Activated CD4-positive, alpha-beta T cell treated with anti-CD3 and anti-CD28 coated beads, Interleukin-2, amount 50 U/mL, for 1 hour (primary cell): ENCODE measurements around the gene GPATCH2.
"Not testable (repeated sequence)": the region's sequence is repeated elsewhere in the genome, so short reads cannot be mapped to it uniquely, and the experiment has no call there.

Experiments used
- DNase-seq: peaks from one replicate; pipeline ENCODE4 v3.0.0-alpha.2; 2020

Gene GPATCH2

DNA sequence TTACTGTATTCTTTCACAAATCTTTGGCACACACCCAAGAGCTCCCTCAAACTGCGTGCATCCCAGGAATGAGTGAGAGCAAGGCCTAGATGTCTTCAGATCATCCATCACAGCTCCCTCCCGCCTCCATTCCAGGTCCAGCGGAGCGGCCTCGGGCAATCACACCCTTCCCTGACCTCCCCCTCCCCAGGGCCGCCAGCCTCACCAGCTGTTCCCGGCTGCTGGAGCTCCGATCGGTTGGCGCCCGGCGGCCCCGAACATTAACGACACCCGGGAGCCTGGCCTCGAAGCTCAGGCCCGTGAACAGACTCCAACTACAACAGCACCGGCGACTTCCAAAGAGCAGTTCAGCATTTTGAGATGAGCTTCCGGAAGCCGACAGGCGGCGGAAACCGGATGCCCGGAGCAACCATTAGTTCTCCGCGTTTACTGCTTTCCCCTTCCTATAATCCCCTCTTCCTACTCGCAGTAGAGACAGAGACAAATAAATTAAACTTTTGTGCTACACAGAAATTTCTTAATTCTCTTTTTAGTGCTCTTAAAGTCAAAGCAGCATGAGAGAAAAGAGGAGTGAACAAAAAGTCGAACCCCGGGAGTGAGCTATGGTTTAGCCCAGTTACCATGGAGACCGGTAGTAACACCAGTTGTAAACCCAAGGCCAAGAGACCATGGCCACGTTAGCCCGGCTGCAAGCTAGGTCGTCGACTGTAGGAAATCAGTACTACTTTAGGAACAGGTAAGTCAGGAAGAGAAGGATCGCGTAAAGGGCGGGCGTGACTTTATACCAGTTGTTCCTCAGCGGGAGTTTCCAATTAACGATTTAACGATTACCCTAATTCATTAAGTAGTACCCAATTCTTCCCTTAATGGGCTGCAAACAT is at the start of gene GPATCH2, which contains the start of gene SPATA17:
Gene GPATCH2, minus strand, starts transcription at position 380 of the 881 bp plus-strand sequence. Its CDS starts 119 bp downstream, at position 261.
Gene SPATA17, plus strand, starts transcription at position 634 of the 881 bp plus-strand sequence. Its CDS starts 35 bp downstream, at position 669.
- DNase-seq = peak; percentile 72

DNA sequence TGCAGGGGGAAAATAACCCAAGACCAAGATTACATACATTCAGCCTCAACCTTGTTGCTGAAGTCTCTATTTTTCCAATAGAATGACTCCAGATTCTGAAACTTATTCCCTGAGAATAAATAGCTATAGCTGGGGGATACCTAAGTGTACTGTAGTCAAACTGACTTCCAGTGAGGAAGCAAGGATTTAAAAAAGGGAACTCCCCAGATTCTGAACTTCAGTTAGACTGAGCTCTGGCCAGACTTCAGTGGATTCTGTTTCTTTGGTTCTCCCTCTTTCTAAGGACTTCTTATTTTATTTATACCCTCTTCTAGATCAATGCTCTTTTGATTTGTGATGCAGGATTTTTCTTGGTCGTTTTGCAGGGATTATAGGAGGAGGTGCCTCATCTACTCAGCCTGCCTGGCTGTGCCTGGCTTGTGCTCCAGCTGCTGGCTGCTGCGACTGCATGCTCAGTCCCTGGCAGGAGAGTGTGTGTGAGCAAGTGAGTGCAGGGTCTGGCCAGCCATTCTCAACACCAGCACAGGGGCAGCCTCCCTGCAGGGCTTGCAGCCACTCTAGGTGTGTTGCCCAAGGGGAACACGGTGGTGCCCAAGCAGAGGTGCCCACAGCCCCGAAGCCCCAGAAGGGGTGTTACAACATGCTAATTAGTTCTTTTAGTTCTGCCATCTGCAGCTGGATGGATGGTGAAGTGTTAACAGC is 43.3 kb upstream of the GPATCH2 start:
- DNase-seq = no peak

DNA sequence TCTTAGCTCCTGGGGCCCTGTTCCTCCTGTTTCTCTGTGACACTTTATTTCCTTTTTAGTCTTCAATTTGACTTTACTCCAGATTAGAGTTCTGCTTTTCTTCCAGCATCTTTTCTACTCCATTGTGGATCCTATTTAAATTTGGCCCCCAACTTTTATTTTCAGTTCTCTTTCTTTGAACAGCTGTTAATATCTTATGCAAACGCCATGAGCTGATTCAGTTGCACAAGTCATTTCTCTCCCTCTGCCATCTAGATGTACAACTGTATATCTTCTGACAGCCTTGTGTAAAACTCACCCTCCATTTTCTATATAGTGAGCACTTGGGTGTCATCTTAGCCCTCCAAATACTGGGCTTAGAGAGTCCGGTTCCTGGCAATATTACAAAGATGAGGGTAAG is 42.5 kb upstream of the GPATCH2 start:
- DNase-seq = no peak

DNA sequence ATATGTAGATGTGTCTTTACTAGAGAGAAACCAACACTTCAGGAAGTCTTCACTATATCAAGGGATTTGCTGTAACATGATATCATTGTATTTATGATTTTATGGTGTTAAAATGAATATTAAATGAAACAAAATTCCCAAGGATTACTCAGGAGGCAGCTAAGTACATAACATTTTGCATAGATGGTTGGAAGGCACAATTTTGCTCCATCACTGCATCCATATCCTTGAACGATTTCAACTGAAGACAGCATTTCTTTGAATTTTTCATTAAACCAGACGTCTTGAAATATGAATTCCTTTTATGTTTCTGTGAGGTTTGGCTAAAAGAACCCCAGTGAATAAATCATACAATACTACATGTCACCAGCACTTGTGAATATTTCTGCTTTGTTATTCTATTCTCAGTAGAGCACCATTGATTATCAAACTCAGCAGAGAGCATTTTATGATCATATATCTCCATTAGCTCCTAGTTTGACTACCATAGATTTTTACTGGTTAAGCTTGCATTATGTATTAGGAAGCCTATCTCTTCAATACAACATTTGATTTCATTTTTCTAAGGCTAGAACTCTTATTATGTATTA is 37.6 kb upstream of the GPATCH2 start:
- no peak for DNase-seq

DNA sequence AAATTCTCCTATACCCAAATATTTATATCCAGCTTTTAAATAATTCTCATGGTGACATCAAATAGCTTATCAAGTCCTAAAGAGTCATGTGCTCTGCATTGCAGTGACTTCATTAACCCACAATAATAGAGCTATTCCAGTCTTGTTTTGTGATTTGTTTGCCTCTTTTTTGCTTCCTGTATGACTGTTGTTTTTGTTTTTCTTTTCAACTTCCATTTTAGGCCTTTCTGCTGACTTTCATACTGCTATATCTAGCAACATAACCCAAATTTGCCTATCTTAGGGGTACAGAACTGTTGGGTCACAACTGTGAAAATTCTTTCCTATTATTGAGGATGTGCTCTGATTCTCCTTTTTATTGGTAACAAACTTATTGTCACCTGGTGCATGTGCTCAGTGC is 30.5 kb upstream of the GPATCH2 start:
- DNase-seq = no peak

DNA sequence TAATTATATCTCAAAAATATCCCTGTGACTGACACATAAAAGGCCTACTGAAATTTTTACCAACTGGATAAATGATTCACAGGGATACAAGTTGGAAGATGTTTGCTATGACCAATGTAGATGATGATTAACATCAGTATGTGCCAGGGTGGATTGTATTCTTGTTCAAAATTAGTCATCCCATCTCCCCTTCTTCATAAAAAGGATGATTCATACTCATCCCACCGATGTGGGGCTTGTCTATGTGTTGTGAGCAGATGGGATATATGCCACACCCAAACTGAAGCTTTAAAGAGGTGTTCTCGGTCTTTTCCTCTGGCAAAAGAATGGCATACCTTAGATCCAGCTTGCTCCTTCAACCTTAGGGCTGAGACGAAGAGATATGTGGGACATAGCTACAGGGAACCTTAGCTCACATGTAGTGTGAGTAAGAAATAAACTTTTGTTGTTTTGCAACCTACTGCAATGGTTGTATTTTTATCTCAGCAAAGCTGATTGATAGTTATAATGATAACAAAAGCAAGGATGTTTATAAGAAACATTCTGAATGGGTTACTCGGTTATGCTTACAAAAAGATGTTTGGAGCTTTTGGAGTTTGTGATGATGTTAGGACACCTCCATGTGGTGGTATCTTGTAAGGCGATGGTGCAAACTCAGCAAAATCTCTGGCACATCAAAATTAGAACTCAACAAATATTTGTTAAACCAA is 29.6 kb upstream of the GPATCH2 start:
- no peak for DNase-seq

DNA sequence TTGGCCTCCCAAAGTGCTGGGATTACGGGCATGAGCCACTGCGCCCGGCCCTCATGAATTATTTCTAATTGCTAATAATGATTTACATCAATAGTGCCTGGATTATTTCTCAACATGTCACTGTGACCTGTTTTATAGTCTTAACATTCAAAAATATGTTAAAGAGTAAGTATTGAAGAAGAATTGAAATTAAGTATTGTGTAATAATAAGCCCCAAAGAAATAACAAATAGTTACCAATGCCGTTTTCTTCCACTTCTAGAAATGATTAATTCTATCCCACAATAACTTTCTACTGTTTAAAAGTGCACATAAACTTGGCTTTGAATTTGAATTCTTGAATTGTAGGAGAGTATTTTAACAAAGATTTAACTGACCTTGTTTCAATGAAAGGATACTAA is 19.8 kb upstream of the GPATCH2 start:
- DNase-seq = no peak

DNA sequence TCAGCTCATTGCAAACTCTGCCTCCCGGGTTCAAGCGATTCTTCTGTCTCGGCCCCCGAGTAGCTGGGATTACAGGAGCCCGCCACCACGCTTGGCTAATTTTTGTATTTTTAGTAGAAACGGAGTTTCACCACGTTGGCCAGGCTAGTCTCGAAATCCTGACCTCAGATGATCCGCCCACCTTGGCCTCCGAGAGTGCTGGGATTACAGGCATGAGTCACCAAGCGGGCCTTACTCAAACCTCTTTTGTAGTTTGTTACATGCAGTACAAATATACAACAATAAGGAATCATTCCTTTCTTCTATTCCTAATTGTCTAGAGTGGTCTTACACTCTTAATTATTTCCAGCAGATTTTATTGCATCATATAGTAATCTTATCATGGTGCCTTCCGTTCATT is 16.9 kb upstream of the GPATCH2 start:
- no peak for DNase-seq

DNA sequence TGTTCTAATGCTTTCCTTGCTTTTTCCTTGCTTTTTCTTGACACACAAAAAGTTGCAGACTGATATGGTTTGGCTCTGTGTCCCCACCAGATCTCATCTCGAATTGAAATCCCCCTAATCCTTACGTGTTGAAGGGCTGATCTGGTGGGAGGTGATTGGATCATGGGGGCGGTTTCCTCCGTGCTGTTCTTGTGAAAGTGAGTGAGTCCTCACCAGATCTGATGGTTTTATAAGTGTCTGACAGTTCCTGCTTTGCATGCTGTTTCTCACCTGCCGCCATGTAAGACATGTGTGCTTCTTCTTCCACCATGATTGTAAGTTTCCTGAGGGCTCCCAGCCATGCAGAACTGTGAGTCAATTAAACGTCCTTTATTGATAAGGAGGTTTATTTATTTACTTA is 11.6 kb upstream of the GPATCH2 start:
- no peak for DNase-seq

DNA sequence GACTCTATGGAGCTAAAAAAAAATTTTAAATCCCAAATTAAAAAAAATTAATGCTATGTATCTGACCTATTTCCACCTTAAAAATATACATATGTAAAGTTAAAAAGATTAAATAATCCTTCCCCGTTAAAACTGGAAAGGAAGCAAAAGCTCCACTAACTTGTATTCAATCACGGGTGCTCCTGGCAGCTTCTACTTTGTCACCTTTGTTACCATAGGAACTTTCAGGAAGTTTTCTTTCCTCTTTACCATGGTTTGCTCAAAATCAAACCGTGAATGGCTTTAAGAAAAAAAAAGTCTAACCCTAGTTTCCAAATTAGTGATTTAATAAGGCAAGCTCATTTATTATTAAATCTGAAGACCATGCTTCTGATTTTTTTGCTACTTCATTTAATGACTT is 3.5 kb downstream of the GPATCH2 start:
- DNase-seq = no peak

DNA sequence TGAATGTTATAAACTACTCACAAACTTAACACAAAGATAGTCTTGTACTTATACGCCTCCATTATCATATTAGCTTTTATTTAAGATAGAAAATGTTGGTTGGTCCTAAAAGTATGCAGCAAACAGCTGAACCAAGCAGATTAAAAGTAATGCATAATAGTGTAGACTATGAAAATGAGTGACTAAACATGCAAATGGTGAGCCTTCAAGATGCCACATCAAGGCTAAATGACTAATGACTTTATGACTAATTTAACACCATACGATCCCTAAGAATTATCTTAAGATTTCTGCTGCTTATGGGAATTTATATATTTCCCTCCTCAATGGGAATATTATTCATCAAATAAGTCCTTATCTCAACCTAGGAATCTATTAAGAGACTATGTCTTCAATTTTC is 4.6 kb downstream of the GPATCH2 start:
- DNase-seq = no peak

DNA sequence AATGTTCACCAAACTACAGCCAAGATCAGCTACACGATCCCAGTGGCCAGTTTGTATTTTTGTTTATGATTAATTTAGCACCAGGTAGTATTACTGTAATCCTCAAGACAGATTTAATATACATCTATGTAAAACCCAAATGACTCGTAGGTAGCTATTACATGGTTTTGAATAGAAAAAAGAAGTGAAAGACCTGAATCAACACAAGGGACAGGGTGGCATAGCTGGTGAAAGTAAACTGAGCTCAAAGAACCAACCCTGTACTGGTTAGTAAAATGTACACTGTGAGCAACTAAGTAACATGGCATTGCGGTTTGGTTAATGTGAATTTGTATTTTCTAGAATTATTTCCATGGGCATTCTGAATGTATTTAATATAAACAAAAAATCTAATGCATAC is 8.8 kb downstream of the GPATCH2 start:
- DNase-seq = no peak

DNA sequence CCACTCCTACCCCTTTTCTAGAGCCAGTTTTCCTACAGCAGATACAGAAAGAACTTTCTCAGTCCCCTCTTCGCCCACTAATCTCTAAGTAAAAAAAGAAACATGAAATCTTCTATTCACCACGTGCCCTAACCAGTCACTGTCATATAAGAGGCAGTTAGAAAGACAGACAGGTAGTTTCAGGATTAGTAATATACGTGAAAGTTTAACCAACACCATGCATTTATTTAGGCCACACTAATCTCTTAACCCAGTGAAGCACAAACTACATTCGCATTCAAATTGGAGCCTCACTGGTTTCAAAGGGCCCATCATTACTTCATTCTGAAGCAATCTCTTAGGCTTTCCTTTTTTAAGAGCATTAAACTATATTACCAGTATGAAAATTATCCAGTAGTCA is 10.1 kb downstream of the GPATCH2 start:
- no peak for DNase-seq

DNA sequence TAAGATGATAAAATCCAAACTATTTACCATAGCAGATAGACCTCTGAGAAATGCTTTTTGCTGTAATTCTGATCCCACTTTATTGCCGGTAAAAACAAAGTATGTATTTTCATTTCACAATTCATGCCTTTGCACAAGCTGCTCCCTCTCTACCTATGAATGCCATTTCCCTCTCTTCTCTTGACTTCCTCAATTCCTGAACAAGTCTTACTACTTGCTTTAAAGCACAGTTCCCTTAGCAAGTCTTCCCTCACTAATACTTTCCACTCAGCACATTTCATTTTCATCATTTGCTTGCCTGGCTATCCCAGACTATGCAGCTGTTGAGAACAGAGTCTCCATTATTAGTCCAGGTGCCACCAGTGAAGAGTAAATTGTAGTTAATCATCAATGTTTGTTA is 13.8 kb downstream of the GPATCH2 start:
- DNase-seq = no peak

DNA sequence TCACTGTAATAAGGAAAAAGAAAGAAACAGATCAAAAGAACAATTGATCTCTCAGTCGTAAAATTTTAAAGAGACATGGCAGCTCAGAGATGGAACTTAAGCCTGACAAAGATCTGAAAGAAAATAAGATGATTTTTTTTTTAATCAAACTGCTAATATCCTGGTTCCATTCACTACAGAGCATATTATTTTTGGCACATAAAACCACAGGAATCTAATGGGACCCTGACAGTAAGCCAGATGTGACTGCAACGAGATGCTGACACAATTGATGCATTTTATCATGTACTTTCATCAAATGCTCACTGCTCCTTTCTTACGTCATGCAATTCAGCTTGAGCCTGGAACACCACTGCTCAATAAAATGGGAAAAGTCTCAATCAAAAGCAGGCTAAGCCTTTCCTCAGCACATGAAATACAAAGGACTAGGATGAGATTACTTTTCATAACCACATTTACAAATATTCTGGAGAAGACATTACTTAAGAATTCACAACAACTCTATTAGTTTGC is 16.6 kb downstream of the GPATCH2 start:
- no peak for DNase-seq

DNA sequence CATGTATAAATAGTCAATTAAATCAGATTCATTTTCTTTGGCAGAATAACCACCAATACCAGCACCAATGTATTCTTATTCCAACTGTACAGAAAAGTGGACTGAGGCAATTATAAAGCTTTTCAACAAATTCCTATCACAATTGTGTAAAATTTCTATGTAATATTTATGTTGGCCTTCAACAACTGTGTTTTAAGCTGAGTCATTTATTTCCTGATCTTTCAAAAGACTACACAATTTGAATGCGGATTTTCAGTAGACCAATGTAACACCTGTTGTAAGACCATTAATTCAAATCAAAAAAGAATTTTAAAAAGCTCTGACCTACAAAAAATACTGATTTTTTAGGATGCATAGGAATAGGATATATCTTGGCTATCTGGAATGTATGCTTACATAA is 25.5 kb downstream of the GPATCH2 start:
- no peak for DNase-seq

DNA sequence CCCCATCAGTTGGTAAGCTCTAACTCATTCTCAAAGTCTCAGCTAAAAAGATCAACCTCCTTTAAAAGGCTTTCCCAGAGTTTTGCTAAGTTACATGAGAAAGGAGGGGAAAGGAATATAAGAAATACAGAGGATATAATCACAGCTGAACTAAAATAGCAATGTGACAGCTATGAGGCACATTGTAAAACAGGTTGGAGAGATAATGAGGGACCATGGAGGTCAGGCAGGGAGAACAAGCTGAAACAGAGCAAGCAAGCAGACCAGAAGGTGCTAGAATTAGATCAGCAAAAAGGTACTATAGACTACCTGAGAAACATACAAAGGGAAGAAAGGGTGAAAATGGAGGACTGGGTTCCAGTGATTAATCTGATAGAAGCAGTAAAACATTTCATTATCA is 28.5 kb downstream of the GPATCH2 start:
- no peak for DNase-seq

DNA sequence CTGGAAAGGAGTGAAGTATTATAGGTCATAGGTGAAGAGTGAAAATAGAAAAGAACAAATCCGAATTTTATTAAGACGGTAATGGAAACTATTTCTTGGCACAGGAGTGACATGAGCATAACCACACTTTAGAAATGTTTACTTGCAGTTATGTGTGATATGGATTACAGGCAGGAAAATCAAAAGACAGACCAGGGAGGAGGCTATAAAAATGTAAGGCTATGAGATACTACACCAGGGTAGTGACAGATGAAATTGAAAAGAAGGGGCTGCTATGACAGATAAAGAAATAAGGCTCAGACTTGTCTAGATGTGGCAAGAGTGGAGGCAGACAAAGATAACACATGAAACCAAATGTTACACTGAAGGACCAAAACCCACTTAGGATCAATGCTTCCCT is 31.7 kb downstream of the GPATCH2 start:
- no peak for DNase-seq

DNA sequence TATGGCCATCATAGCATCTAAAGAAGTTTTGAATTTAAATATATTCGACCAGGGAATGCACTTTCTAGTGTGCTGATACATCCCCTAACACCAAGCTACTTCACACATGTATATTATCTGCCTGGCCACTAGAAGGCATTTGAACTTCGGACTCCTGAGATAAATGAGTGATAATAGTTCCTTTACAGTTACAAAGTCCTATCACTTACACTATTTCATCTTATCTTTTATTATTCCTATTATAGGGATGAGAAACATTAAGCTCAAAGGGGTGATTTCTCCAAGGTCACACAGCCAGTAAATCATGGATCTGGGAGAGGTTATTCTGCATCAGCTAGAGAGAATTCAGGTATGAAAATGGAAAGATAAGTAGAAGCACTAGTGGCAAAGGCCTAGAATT is 40.3 kb downstream of the GPATCH2 start:
- DNase-seq = no peak

DNA sequence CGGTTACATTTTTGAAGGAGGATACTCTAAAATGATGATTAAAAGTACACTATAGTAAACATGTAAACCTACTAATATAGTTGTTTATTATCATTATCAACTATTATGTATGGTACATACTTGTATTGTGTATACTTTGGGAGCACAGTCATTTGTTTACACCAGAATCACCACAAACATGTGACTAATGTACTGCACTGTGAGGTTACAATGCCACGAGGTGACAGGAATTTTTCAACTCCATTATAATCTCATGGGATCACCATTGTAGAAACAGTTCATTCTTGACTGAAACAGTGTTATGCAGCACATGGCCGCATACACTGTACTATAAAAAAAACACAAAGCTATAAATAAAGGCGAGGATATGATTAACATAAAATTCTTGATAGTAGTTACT is 44.3 kb downstream of the GPATCH2 start:
- no peak for DNase-seq

DNA sequence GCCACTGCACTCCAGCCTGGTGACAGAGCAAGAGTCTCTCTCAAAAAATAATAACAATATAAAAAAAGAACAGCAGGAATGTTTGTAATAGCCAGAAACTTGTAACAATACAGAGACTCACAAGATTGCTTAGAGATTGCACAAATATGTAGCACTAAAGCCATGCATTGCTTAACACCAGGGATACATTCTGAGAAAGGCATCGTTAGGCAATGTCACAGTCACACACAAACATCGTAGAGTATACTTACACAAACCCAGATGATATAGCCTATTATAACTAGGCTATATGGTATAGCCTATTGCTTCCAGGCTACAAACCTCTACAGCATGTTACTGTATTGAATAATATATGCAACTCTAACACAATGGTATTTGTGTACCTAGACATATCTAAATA is 45.3 kb downstream of the GPATCH2 start:
- DNase-seq = no peak

DNA sequence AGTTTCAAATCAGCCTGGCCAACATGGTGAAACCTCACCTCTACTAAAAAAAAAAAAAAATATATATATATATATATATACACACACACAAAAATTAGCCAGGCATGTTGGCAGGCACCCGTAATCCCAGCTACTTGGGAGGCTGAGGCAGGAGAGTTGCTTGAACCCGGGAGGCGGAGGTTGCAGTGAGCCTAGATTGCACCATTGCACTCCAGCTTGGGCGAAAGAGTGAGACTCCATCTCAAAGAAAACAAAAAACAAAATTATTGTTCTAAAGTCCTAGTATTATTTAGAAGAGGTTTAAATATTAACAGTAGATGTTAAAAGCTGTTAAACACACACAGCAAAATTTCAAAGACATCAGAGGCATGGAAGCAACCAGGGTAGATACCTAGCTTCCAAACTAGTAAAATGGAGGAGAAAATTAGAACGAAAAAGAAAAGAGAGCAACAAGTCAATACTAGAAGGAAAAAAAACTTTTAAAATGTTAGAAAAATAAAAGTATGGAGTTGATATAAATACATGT is 46.5 kb downstream of the GPATCH2 start:
- not testable (repeated sequence) for DNase-seq

DNA sequence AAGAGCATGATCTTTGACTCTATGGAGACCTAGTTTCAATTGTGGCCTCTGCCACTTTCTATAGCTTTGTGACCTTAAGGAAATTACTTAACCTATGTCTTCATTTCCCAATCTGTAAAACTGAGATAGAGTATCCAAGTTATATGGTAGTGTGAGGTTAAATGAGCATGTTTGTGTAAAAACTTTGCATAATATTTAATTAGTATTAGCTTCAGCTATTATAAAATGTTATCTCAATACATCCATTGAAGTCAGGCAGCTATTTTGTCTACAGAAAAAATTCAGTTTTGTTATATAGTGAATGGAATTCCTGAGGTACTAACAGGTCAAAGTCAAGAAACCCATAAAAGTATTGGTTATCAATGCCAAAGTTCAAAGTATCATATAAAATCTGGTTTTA is 53.6 kb downstream of the GPATCH2 start:
- no peak for DNase-seq
